Measurements from ENCODE around the gene PAN3. TPM values are rescaled to one million over a fixed set of nuclear protein-coding genes. Genes with fewer than 3 reads are reported as not detected.

PAN3 gene
- total RNA-seq, 1 experiment from 2014 or later, result 48.5 TPM

GRCh38 chr13:28128030-28128429 lies 10.3 kb upstream of the PAN3 start:
- Mint-ChIP-seq H3K27ac (peak overlapping the region in 1 of 3 experiments; percentile 37; a peak in 1 of 7 replicates), H3K4me1 (no peaks in the 10 kb centered on the region), H3K4me3 (no peak overlapping the region), H3K36me3 (ENCODE audit: insufficient read depth in 1 of 3, low read depth in 3 of 3) (no peaks in the 10 kb centered on the region), H3K27me3 (ENCODE audit: low read depth) (no peaks in the 10 kb centered on the region), H3K9me3 (no peaks in the 10 kb centered on the region)
- H3K23ac ChIP-seq (ENCODE audit: insufficient read length, low read depth, low read length), result no peak overlapping the region
- H3K79me1 ChIP-seq (ENCODE audit: insufficient read depth, low read depth, low read length, poor library complexity, severe bottlenecking), result no peaks in the 10 kb centered on the region
- H2BK120ac ChIP-seq (ENCODE audit: low read depth, low read length, poor library complexity, severe bottlenecking), result no peak overlapping the region
- no peak overlapping the region for H4K5ac ChIP-seq (ENCODE audit: insufficient read length, low read depth, low read length)
- no peak for DNase-seq
- no peak overlapping the region for H4K91ac ChIP-seq (ENCODE audit: insufficient read length, low read depth, low read length)
- no peak overlapping the region for H2AFZ ChIP-seq (ENCODE audit: low read length)
- H3K27me3 ChIP-seq (ENCODE audit: insufficient read depth, low read length), result no peaks in the 10 kb centered on the region
- no peak overlapping the region for H3K27ac ChIP-seq (ENCODE audit: insufficient read length, low read depth, low read length)
- TF ChIP-seq CTCF (conservative IDR thresholded peaks at IDR 0.05), result no peak
- no peak overlapping the region for H3K14ac ChIP-seq (ENCODE audit: insufficient read depth, low read length)
- H4K8ac ChIP-seq (replicated peaks; ENCODE audit: insufficient read length, low read depth, low read length), result no peak overlapping the region
- no peaks in the 10 kb centered on the region for H3K9me3 ChIP-seq (ENCODE audit: control insufficient read depth, low read depth, low read length)
- H2BK20ac ChIP-seq (ENCODE audit: low read depth, low read length, poor library complexity, severe bottlenecking), result no peak overlapping the region
- H3K4me1 ChIP-seq (ENCODE audit: insufficient read depth, low read length), result no peaks in the 10 kb centered on the region
- no peaks in the 10 kb centered on the region for H4K20me1 ChIP-seq (ENCODE audit: control insufficient read depth, insufficient read depth, insufficient read length)
- no peak overlapping the region for H2BK12ac ChIP-seq (ENCODE audit: insufficient read length, low read depth, low read length)
- H2BK5ac ChIP-seq (ENCODE audit: insufficient read length, low read length), result no peak overlapping the region
- H2AK5ac ChIP-seq (ENCODE audit: insufficient read length, low read length), result no peak overlapping the region
- no peak overlapping the region for H3K56ac ChIP-seq (ENCODE audit: insufficient read length, low read depth, low read length)
- no peaks in the 10 kb centered on the region for H3K79me2 ChIP-seq (ENCODE audit: insufficient read depth, low read length)
- no peaks in the 10 kb centered on the region for H3K23me2 ChIP-seq (ENCODE audit: insufficient read length, low read depth, low read length, poor library complexity, severe bottlenecking)
- no peak overlapping the region for H3K4me2 ChIP-seq (ENCODE audit: insufficient read depth, insufficient read length, low read length)
- no peak overlapping the region for H2BK15ac ChIP-seq (ENCODE audit: low read depth, low read length)
- no peak overlapping the region for H3K9ac ChIP-seq (ENCODE audit: extremely low read depth, insufficient read length, low read length)
- H3K18ac ChIP-seq (ENCODE audit: insufficient read length, low read depth, low read length), result no peak overlapping the region
- no peak overlapping the region for H3K4ac ChIP-seq (ENCODE audit: low read depth, low read length)
- H3T11ph ChIP-seq (ENCODE audit: low read length), result no peak overlapping the region
